OCI-LY7 (cell line): ENCODE measurements around the gene DPYSL3. TPM values are rescaled to one million over a fixed set of nuclear protein-coding genes. Genes with fewer than 3 reads are reported as not detected.

Experiments
- BruUV-seq: library from RNA; stranded (reverse); fragments of 400-500 nt; replicated peaks from 2 replicates; lab custom pipeline; 2021; lab: Mats Ljungman, UMichigan
- CTCF ChIA-PET: fragments of 300-600 bp; sonication (Branson Sonifier 250); formaldehyde crosslinking; loops from one replicate; lab custom pipeline; 2022; ENCODE audit warnings: antibody characterized with exemption; ENCODE audit not compliant: unreplicated experiment; lab: Charles Lee
- POLR2A ChIA-PET: fragments of 300-600 bp; sonication (Branson Sonifier 250); formaldehyde crosslinking; loops from one replicate; lab custom pipeline; 2022; ENCODE audit warnings: antibody characterized with exemption; lab: Charles Lee
- DNase-seq: peaks from one replicate; pipeline ENCODE4 v3.0.0-alpha.2; 2015; ENCODE audit warnings: low spot score
- H2AFZ ChIP-seq: fragments of 200-600 bp; sonication (generic), shearing (Covaris generic); 2 replicates; pipeline ENCODE4 v1.6.1; 2014; ENCODE audit warnings: mild to moderate bottlenecking, antibody characterized with exemption, low read length, moderate library complexity
- H3K27ac ChIP-seq: fragments of 200-600 bp; sonication (generic); 2 replicates; pipeline ENCODE4 v1.5.1; 2014; ENCODE audit warnings: mixed run types, low read depth, mild to moderate bottlenecking, moderate library complexity, low read length, inconsistent platforms; ENCODE audit not compliant: poor library complexity, severe bottlenecking
- H3K36me3 ChIP-seq: fragments of 200-600 bp; sonication (generic); 2 replicates; pipeline ENCODE4 v1.6.1; 2014; ENCODE audit warnings: mild to moderate bottlenecking, antibody characterized with exemption, low read length, moderate library complexity, mixed read lengths; ENCODE audit not compliant: insufficient read depth
- H3K4me1 ChIP-seq: fragments of 200-600 bp; sonication (generic); 2 replicates; pipeline ENCODE4 v1.5.1; 2014; ENCODE audit warnings: mild to moderate bottlenecking, low read length; ENCODE audit not compliant: insufficient read depth, poor library complexity, severe bottlenecking
- H3K4me2 ChIP-seq: fragments of 200-600 bp; sonication (generic); 2 replicates; pipeline ENCODE4 v1.6.1; 2014; ENCODE audit warnings: mild to moderate bottlenecking, low read length
- H3K4me3 ChIP-seq: fragments of 200-600 bp; sonication (generic); 2 replicates; pipeline ENCODE4 v1.5.1; 2014; ENCODE audit warnings: mild to moderate bottlenecking, low read depth, low read length; ENCODE audit not compliant: poor library complexity, severe bottlenecking
- H3K79me2 ChIP-seq: fragments of 200-600 bp; sonication (generic); 2 replicates; pipeline ENCODE4 v1.6.1; 2016; ENCODE audit warnings: low read depth, mild to moderate bottlenecking, low read length, moderate library complexity, mixed read lengths; ENCODE audit not compliant: insufficient read depth
- H3K9me2 ChIP-seq: fragments of 200-600 bp; sonication (generic); 2 replicates; pipeline ENCODE4 v1.6.1; 2016; ENCODE audit warnings: mild to moderate bottlenecking, low read length, mixed read lengths; ENCODE audit not compliant: insufficient read depth
- H3K9me3 ChIP-seq: fragments of 200-600 bp; sonication (generic); 2 replicates; pipeline ENCODE4 v1.6.1; 2014; ENCODE audit warnings: mild to moderate bottlenecking, mixed run types, low read length, mixed read lengths
- H4K20me1 ChIP-seq: fragments of 200-600 bp; sonication (generic); 2 replicates; pipeline ENCODE4 v1.6.1; 2014; ENCODE audit warnings: mild to moderate bottlenecking, antibody characterized with exemption, low read length, moderate library complexity, mixed read lengths; ENCODE audit not compliant: insufficient read depth
- EZH2phosphoT487 ChIP-seq: fragments of 200-600 bp; sonication (generic); IDR thresholded peaks from 2 replicates; pipeline ENCODE4 v1.6.1; 2018; ENCODE audit warnings: low read depth, borderline replicate concordance, mild to moderate bottlenecking, mixed run types, antibody characterized with exemption, low read length, moderate library complexity, mixed read lengths
- intact Hi-C: fragments of 100-400 bp; cut with micrococcal nuclease; formaldehyde crosslinking; loops from one replicate; pipeline ENCODE4 v1.10.0; 2022; ENCODE audit not compliant: unreplicated experiment
- total RNA-seq, 2 experiments: library from RNA; depleted of rRNA in 1 of 2; stranded (reverse); fragments of >200 nt in 1 of 2; shearing (Covaris generic) in 1 of 2; gene quantifications; 2 replicates each; pipeline ENCODE4 v1.2.3, GENCODE V29; 2014 to 2022
- TF ChIP-seq, protein P1 (sequence below): fragments of 200-600 bp; sonication (generic); conservative IDR thresholded peaks from 2 replicates; pipeline ENCODE4 v1.5.1; 2014; ENCODE audit warnings: mild to moderate bottlenecking, antibody characterized with exemption, low read length, moderate library complexity, mixed read lengths

DPYSL3 gene
- total RNA-seq, 2 experiments from 2014 or later = not detected

DNA sequence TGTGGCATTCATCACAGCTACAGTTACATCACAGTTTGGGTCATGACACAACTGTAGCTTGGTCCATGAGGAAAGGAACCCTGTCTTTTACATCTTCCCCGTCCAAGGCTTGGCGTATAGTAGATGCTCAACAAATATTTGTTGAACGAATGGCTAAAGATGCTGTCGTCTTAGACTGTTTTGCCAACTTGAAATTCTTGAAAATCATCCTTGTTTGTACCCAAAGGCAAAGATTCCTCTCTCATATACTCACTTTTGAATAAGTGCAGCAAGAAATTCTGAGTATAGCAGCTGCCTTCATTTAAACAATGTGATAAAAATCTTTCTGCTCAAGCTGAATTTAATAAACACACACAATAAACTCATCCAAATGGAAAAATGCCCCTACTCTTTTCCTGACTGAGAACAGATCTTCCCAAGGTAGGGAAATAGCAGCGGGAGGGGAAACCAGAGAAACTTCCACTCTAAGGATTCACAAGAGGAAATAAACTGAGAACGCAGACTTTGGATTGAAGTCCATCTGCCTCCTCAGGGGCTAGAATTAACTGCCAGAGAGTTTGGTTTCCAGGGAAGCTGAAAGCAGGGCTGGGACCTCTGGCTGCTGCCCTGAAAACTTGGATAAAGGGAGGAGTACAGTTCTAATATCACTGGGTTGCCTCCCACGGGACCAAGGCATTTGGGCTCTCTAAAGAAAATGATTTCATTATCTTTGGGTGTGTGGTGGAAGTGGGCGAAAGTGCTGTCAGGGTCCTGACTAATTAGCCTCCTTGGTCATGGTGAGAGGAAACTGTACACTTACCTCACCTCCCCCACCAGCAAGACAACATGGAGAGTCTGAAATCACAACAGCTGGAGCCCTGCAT is 99.1 kb downstream of the DPYSL3 start:
- ChIA-PET POLR2A (no interaction called here), CTCF (no interaction called here)
- Histone ChIP-seq H4K20me1 (no peaks in the 10 kb centered on the region), H3K9me2 (no peaks in the 10 kb centered on the region), H3K4me2 (no peak overlapping the region), H3K4me3 (no peak overlapping the region), H2AFZ (no peak overlapping the region), H3K4me1 (no peaks in the 10 kb centered on the region), H3K27ac (no peak overlapping the region), H3K9me3 (no peaks in the 10 kb centered on the region), H3K79me2 (no peaks in the 10 kb centered on the region), H3K36me3 (no peaks in the 10 kb centered on the region)
- intact Hi-C loops = no loop called here
- no peak for DNase-seq
- TF ChIP-seq EZH2phosphoT487 = no peak
- TF ChIP-seq, protein P1, sequence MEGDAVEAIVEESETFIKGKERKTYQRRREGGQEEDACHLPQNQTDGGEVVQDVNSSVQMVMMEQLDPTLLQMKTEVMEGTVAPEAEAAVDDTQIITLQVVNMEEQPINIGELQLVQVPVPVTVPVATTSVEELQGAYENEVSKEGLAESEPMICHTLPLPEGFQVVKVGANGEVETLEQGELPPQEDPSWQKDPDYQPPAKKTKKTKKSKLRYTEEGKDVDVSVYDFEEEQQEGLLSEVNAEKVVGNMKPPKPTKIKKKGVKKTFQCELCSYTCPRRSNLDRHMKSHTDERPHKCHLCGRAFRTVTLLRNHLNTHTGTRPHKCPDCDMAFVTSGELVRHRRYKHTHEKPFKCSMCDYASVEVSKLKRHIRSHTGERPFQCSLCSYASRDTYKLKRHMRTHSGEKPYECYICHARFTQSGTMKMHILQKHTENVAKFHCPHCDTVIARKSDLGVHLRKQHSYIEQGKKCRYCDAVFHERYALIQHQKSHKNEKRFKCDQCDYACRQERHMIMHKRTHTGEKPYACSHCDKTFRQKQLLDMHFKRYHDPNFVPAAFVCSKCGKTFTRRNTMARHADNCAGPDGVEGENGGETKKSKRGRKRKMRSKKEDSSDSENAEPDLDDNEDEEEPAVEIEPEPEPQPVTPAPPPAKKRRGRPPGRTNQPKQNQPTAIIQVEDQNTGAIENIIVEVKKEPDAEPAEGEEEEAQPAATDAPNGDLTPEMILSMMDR = no peak
- no TSS peak for BruUV-seq

DNA sequence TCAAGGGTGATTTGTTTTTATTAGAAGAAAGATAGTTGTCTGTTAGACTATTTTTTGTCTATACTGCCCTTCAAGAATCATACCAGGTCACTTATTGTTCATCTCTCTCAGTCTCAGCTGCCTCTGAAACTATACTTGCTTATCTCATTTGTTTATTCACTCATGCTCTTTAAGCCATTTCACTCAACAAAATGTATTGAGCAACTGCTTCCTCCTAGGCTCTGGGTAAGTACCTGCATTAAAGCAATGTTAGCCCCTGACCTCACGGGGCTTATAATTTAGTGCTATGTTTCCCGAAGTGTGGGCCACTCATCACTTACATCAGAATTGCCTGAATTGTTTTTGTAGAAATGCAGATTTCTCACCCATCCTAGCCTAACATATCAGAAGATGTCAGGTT is 100.9 kb downstream of the DPYSL3 start:
- Histone ChIP-seq H2AFZ (no peak overlapping the region), H3K4me3 (no peak overlapping the region), H3K9me2 (no peaks in the 10 kb centered on the region), H3K79me2 (no peaks in the 10 kb centered on the region), H3K4me2 (no peak overlapping the region), H3K4me1 (no peaks in the 10 kb centered on the region), H4K20me1 (no peaks in the 10 kb centered on the region), H3K36me3 (no peaks in the 10 kb centered on the region), H3K27ac (no peak overlapping the region), H3K9me3 (no peaks in the 10 kb centered on the region)
- no TSS peak for BruUV-seq
- intact Hi-C loops = no loop called here
- TF ChIP-seq, protein P1 = no peak
- TF ChIP-seq EZH2phosphoT487 = no peak
- ChIA-PET POLR2A (no interaction called here), CTCF (no interaction called here)
- DNase-seq = no peak

DNA sequence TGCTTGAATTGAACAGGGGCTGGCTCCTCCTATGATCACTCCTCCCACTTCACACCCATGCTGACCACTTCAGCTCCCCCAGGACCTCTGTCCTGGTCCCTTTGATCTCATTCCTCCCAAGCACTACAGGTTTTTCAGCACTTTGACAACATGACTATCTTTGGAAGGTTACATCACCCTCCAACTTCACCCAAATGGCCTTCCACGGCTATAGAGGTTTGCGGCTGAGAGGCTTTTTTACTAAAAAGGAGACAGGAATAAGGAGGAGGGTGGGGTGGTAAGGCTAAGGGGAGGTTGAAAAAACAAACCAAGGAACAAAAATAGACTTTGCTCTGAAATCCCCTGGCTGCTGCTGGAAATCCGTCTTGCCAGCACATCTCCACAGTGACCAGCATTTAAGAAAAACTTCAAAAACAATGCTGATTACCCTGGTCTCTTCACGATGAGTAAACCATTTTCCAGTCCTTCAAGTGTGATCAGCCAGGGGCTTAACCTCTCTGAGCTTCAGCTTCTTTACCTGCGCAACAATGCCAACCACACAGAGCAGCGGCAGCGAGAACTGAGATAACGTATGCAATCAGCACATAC is 102.7 kb downstream of the DPYSL3 start:
- Histone ChIP-seq H4K20me1 (no peaks in the 10 kb centered on the region), H3K4me2 (no peak overlapping the region), H3K27ac (no peak overlapping the region), H2AFZ (no peak overlapping the region), H3K36me3 (no peaks in the 10 kb centered on the region), H3K9me2 (no peaks in the 10 kb centered on the region), H3K79me2 (no peaks in the 10 kb centered on the region), H3K4me1 (no peaks in the 10 kb centered on the region), H3K9me3 (no peaks in the 10 kb centered on the region), H3K4me3 (no peak overlapping the region)
- ChIA-PET CTCF (no interaction called here), POLR2A (interaction anchor here (0.7 kb wide), 1 partner anchor 10 kb away, joined by 3 read pairs; no protein-coding TSS in a partner anchor)
- intact Hi-C loops = no loop called here
- BruUV-seq = no TSS peak
- DNase-seq = no peak
- no peak for TF ChIP-seq EZH2phosphoT487
- TF ChIP-seq, protein P1 = no peak
